Endodermal cell (in vitro differentiated cells): ENCODE results near the gene LEP. TPM values are rescaled to one million over a fixed set of nuclear protein-coding genes. Genes with fewer than 3 reads are reported as not detected.

Source experiments
- DNase-seq: peaks from one replicate; pipeline ENCODE4 v3.0.0-alpha.2; 2017
- H3K27ac ChIP-seq: 2 replicates; pipeline ENCODE4 v1.5.1; 2013; ENCODE audit warnings: mild to moderate bottlenecking, low read depth, low read length, moderate library complexity
- H3K27me3 ChIP-seq: 2 replicates; pipeline ENCODE4 v1.6.1; 2013; ENCODE audit warnings: mild to moderate bottlenecking, low read length, moderate library complexity; ENCODE audit not compliant: insufficient read depth, control insufficient read depth, poor library complexity, severe bottlenecking
- H3K36me3 ChIP-seq: 2 replicates; pipeline ENCODE4 v1.7.0; 2013; ENCODE audit warnings: mild to moderate bottlenecking, low read length, moderate library complexity; ENCODE audit not compliant: control insufficient read depth, insufficient read depth
- H3K4me1 ChIP-seq: one replicate; pipeline ENCODE4 v1.7.0; 2013; ENCODE audit warnings: low read length; ENCODE audit not compliant: control insufficient read depth, insufficient read depth
- H3K4me3 ChIP-seq: 2 replicates; pipeline ENCODE4 v1.5.1; 2013; ENCODE audit warnings: mild to moderate bottlenecking, low read length, moderate library complexity
- H3K9ac ChIP-seq: 2 replicates; pipeline ENCODE4 v1.6.1; 2013; ENCODE audit warnings: mild to moderate bottlenecking, low read length, moderate library complexity; ENCODE audit not compliant: poor library complexity, severe bottlenecking; ENCODE audit errors: extremely low read depth
- H3K9me3 ChIP-seq: 2 replicates; pipeline ENCODE4 v1.6.1; 2013; ENCODE audit warnings: mild to moderate bottlenecking, low read length, moderate library complexity; ENCODE audit not compliant: control insufficient read depth
- H3K27ac Mint-ChIP-seq: 2 replicates; pipeline ENCODE4 v1.8.0; 2020; ENCODE audit warnings: mixed read lengths
- H3K27me3 Mint-ChIP-seq: 2 replicates; pipeline ENCODE4 v1.8.0; 2021; ENCODE audit warnings: mild to moderate bottlenecking, mixed read lengths; ENCODE audit not compliant: insufficient read depth
- H3K36me3 Mint-ChIP-seq: 2 replicates; pipeline ENCODE4 v1.8.0; 2020; ENCODE audit warnings: low read depth, mixed read lengths
- H3K4me1 Mint-ChIP-seq: 2 replicates; pipeline ENCODE4 v1.8.0; 2020; ENCODE audit warnings: mixed read lengths
- H3K4me3 Mint-ChIP-seq: 2 replicates; pipeline ENCODE4 v1.8.0; 2020; ENCODE audit warnings: mild to moderate bottlenecking, moderate library complexity, mixed read lengths
- H3K9me3 Mint-ChIP-seq: 2 replicates; pipeline ENCODE4 v1.8.0; 2020; ENCODE audit warnings: mild to moderate bottlenecking, mixed read lengths
- CTCF ChIP-seq: fragments of 200-600 bp; sonication (generic); conservative IDR thresholded peaks from 2 replicates; pipeline ENCODE4 v1.5.0; 2021; ENCODE audit warnings: antibody characterized with exemption, mild to moderate bottlenecking
- WGBS, 2 experiments: methylation state at CpG; one replicate each; pipeline versions ENCODE4 v1.1.5 to v1.1.7; 2013; ENCODE audit warnings: missing lambda C conversion rate in 2 of 2, mixed read lengths in 1 of 2; ENCODE audit not compliant: insufficient coverage in 1 of 2, insufficient read length in 1 of 2; 5-methylcytosine and 5-hydroxymethylcytosine counted together
- total RNA-seq, 2 donors: library from RNA; stranded (reverse); fragmentation: NEBNext Ultra II Directional in 1 of 2; extraction: Animal tissue kit (Norgen Biotek cat#: 25700) in 1 of 2; gene quantifications; 2 replicates in 1 of 2; 3 replicates in 1 of 2; pipeline ENCODE4 v1.2.1, GENCODE V29; 2021

LEP gene
- total RNA-seq, 2 donors from 2014 or later, result not detected

- TF ChIP-seq CTCF, result no peak
- H3K4me3 ChIP-seq, result no peak overlapping the region
- no peak for DNase-seq
- Mint-ChIP-seq H3K4me3 (no peak overlapping the region), H3K27ac (no peak overlapping the region), H3K9me3 (peaks cover 14% of the 10 kb centered on the region), H3K27me3 (peaks cover 39% of the 10 kb centered on the region), H3K36me3 (peaks cover 3% of the 10 kb centered on the region), H3K4me1 (peaks cover 6% of the 10 kb centered on the region)
- no peak overlapping the region for H3K27ac ChIP-seq
- WGBS, 2 experiments, result 91 to 93% methylated on average over 3 to 4 of the region's 4 CpGs
- H3K36me3 ChIP-seq, result no peaks in the 10 kb centered on the region
- H3K4me1 ChIP-seq, result no peaks in the 10 kb centered on the region
- H3K27me3 ChIP-seq, result no peaks in the 10 kb centered on the region
- no peak overlapping the region for H3K9ac ChIP-seq
- no peaks in the 10 kb centered on the region for H3K9me3 ChIP-seq
Observed at GRCh38 chr7:128274246-128274883, 33.3 kb downstream of the LEP start.

GRCh38 chr7:128274884-128275603 is 34.0 kb downstream of the LEP start:
- Mint-ChIP-seq H3K36me3 (peaks cover 8% of the 10 kb centered on the region), H3K9me3 (peaks cover 19% of the 10 kb centered on the region), H3K27ac (no peak overlapping the region), H3K27me3 (peaks cover 36% of the 10 kb centered on the region), H3K4me3 (no peak overlapping the region), H3K4me1 (peaks cover 6% of the 10 kb centered on the region)
- no peak overlapping the region for H3K9ac ChIP-seq
- no peaks in the 10 kb centered on the region for H3K4me1 ChIP-seq
- no peak overlapping the region for H3K27ac ChIP-seq
- H3K4me3 ChIP-seq, result no peak overlapping the region
- no peak for DNase-seq
- WGBS, 2 experiments, result 56 to 63% methylated on average over 3 of the region's 3 CpGs
- H3K9me3 ChIP-seq, result peaks cover 4% of the 10 kb centered on the region
- no peak for TF ChIP-seq CTCF
- no peaks in the 10 kb centered on the region for H3K27me3 ChIP-seq
- H3K36me3 ChIP-seq, result no peaks in the 10 kb centered on the region

GRCh38 chr7:128275681-128276080 is 34.6 kb downstream of the LEP start:
- no peak for DNase-seq
- Histone ChIP-seq H3K4me3 (no peak overlapping the region), H3K36me3 (no peaks in the 10 kb centered on the region), H3K27me3 (no peaks in the 10 kb centered on the region), H3K9ac (no peak overlapping the region), H3K27ac (no peak overlapping the region), H3K4me1 (no peaks in the 10 kb centered on the region), H3K9me3 (peaks cover 10% of the 10 kb centered on the region)
- Mint-ChIP-seq H3K9me3 (peaks cover 26% of the 10 kb centered on the region), H3K4me3 (no peak overlapping the region), H3K27ac (no peak overlapping the region), H3K27me3 (peaks cover 34% of the 10 kb centered on the region), H3K36me3 (peaks cover 12% of the 10 kb centered on the region), H3K4me1 (peaks cover 6% of the 10 kb centered on the region)
- 87 to 89% methylated on average over 3 to 4 of the region's 4 CpGs for WGBS, 2 experiments
- no peak for TF ChIP-seq CTCF
